K562 (cell line): ENCODE measurements around the gene SMCP. TPM values are rescaled to one million over a fixed set of nuclear protein-coding genes. Genes with fewer than 3 reads are reported as not detected.
A peak's percentile ranks its signal among the peaks of the same experiment; 100 is the strongest.

Source experiments
- ATAC-seq: fragments of 200-7000 bp; cut with Tn5 transposase; 3 replicates; pipeline ENCODE4 v1.9.1; 2020; ENCODE audit warnings: moderate library complexity
- BruUV-seq: library from RNA; stranded (reverse); fragments of 400-500 nt; replicated peaks from 2 replicates; lab custom pipeline; 2021; lab: Mats Ljungman, UMichigan
- CTCF ChIA-PET: fragments of 300-600 bp; formaldehyde crosslinking; extraction: SDS; loops from one replicate; lab custom pipeline; 2021; ENCODE audit warnings: low intra/inter-chr PET ratio; lab: Yijun Ruan, JAX
- POLR2A ChIA-PET: fragments of 300-600, 350-650 bp; sonication (Branson Sonifier 250); formaldehyde crosslinking; extraction: SDS; loops from one replicate; lab custom pipeline; 2021; ENCODE audit warnings: antibody characterized with exemption, inconsistent platforms; lab: Yijun Ruan, JAX
- DNase-seq, 4 experiments: peaks; one replicate each; pipeline versions ENCODE4 v3.0.0 to v3.0.0-alpha.2; 2011 to 2018; ENCODE audit warnings: low spot score in 3 of 4, mixed read lengths in 3 of 4; ENCODE audit errors: extremely low read depth in 1 of 4
- FAIRE-seq: peaks from 2 replicates; lab custom pipeline; 2011; peaks lifted over from hg19 to GRCh38; lab: Jason Lieb, UNC
- H2AFZ ChIP-seq: 2 replicates; pipeline ENCODE4 v1.6.0; 2011; ENCODE audit warnings: low read depth, low read length, control low read depth, inconsistent platforms
- H3K27ac ChIP-seq: fragments of 200-600 bp; 3 replicates; pipeline ENCODE4 v1.8.0; 2011; ENCODE audit warnings: low read depth, mild to moderate bottlenecking, control low read depth, inconsistent platforms, low read length, moderate library complexity, mixed read lengths; ENCODE audit errors: extremely low read depth
- H3K27me3 ChIP-seq, 2 experiments: fragments of 300-600 bp in 1 of 2; 2 replicates in 1 of 2; 3 replicates in 1 of 2; pipeline versions ENCODE4 v1.6.0 to v1.8.0; 2011; ENCODE audit warnings: inconsistent platforms in 2 of 2, low read length in 2 of 2, mild to moderate bottlenecking in 1 of 2, mixed read lengths in 1 of 2, moderate library complexity in 1 of 2; ENCODE audit not compliant: control insufficient read depth in 2 of 2, insufficient read depth in 2 of 2
- H3K36me3 ChIP-seq: fragments of 300-600 bp; 3 replicates; pipeline ENCODE4 v1.8.0; 2011; ENCODE audit warnings: mild to moderate bottlenecking, low read length, inconsistent platforms; ENCODE audit not compliant: control insufficient read depth, insufficient read depth
- H3K4me1 ChIP-seq, 2 experiments: fragments of 200-600 bp in 1 of 2; replicated peaks in 1 of 2; 2 replicates in 1 of 2; 3 replicates in 1 of 2; pipeline versions ENCODE4 v1.5.1 to v1.8.0; 2011; ENCODE audit warnings: inconsistent platforms in 2 of 2, low read length in 2 of 2, mild to moderate bottlenecking in 1 of 2, mixed read lengths in 1 of 2, moderate library complexity in 1 of 2; ENCODE audit not compliant: control insufficient read depth in 2 of 2, insufficient read depth in 2 of 2
- H3K4me2 ChIP-seq: 2 replicates; pipeline ENCODE4 v1.6.1; 2011; ENCODE audit warnings: low read length, control low read depth, inconsistent platforms, mixed read lengths; ENCODE audit not compliant: insufficient read depth
- H3K4me3 ChIP-seq: fragments of 200-600 bp; sonication (generic), shearing (Covaris generic); 2 replicates; pipeline ENCODE4 v1.5.1; 2016; ENCODE audit warnings: control low read depth, inconsistent platforms
- H3K79me2 ChIP-seq: fragments of 200-600 bp; 3 replicates; pipeline ENCODE4 v1.8.0; 2011; ENCODE audit warnings: low read length, inconsistent platforms; ENCODE audit not compliant: control insufficient read depth, insufficient read depth
- H3K9ac ChIP-seq, 2 experiments: 2 replicates each; pipeline versions ENCODE4 v1.6.0 to v1.6.1; 2011; ENCODE audit warnings: low read depth in 2 of 2, low read length in 2 of 2, control low read depth in 1 of 2, inconsistent platforms in 1 of 2, mild to moderate bottlenecking in 1 of 2, mixed read lengths in 1 of 2; ENCODE audit not compliant: insufficient read depth in 1 of 2
- H3K9me1 ChIP-seq: one replicate; pipeline ENCODE4 v1.6.0; 2011; ENCODE audit warnings: inconsistent platforms, mild to moderate bottlenecking, low read length, moderate library complexity; ENCODE audit not compliant: control insufficient read depth, insufficient read depth
- H3K9me3 ChIP-seq: replicated peaks from 2 replicates; pipeline ENCODE4 v1.5.1; 2011; ENCODE audit warnings: low read depth, low read length, inconsistent platforms; ENCODE audit not compliant: control insufficient read depth, insufficient read depth
- H4K20me1 ChIP-seq: replicated peaks from 2 replicates; pipeline ENCODE4 v1.6.1; 2011; ENCODE audit warnings: low read length, inconsistent platforms, mixed read lengths; ENCODE audit not compliant: control insufficient read depth, insufficient read depth
- ATF3 ChIP-seq, 2 experiments: fragments of 450-650 bp in 1 of 2; sonication (generic) in 1 of 2; formaldehyde crosslinking in 1 of 2; IDR thresholded peaks in 1 of 2; conservative IDR thresholded peaks in 1 of 2; 2 replicates each; pipeline versions ENCODE4 v1.6.1 to v1.8.1; 2016 to 2023; ENCODE audit warnings: mild to moderate bottlenecking in 2 of 2, moderate library complexity in 2 of 2, inconsistent platforms in 1 of 2, missing genetic modification reagents in 1 of 2
- BCOR ChIP-seq: fragments of 450-650 bp; IDR thresholded peaks from 2 replicates; pipeline ENCODE4 v1.6.1; 2016
- C11orf30 ChIP-seq: fragments of 450-650 bp; IDR thresholded peaks from 2 replicates; pipeline ENCODE4 v1.6.1; 2016; ENCODE audit warnings: low read depth, mild to moderate bottlenecking
- FOXJ2 ChIP-seq: fragments of 200-800 bp; sonication (Bioruptor generic); IDR thresholded peaks from 2 replicates; pipeline ENCODE4 v1.6.1; 2016; ENCODE audit warnings: missing genetic modification characterization, missing compliant biosample characterization
- SNIP1 ChIP-seq: fragments of 450-650 bp; IDR thresholded peaks from 2 replicates; pipeline ENCODE4 v1.7.1; 2017; ENCODE audit warnings: low read depth, mild to moderate bottlenecking
- TEAD4 ChIP-seq, 2 experiments: sonication (generic) in 1 of 2; formaldehyde crosslinking in 1 of 2; IDR thresholded peaks; 2 replicates each; pipeline versions ENCODE4 v1.6.1 to v1.8.0; 2012 to 2022; ENCODE audit warnings: borderline replicate concordance in 1 of 2, inconsistent platforms in 1 of 2, low read length in 1 of 2, mild to moderate bottlenecking in 1 of 2, missing genetic modification reagents in 1 of 2
- ZSCAN32 ChIP-seq: fragments of 450-650 bp; formaldehyde crosslinking; IDR thresholded peaks from 2 replicates; pipeline ENCODE4 v1.4.0; 2020; ENCODE audit warnings: mild to moderate bottlenecking, moderate library complexity
- ZZZ3 ChIP-seq: fragments of 450-650 bp; IDR thresholded peaks from 2 replicates; pipeline ENCODE4 v1.6.1; 2016; ENCODE audit warnings: antibody characterized with exemption, mild to moderate bottlenecking, moderate library complexity
- WGBS: fragments of 100-300 bp; shearing (Covaris generic); methylation state at CpG from one replicate; pipeline ENCODE4 v1.1.6; 2016; ENCODE audit warnings: low coverage, mixed read lengths; ENCODE audit not compliant: insufficient coverage; ENCODE audit errors: missing lambda C conversion rate; 5-methylcytosine and 5-hydroxymethylcytosine counted together
- in situ Hi-C: fragments of 300-500 bp; cut with MboI; formaldehyde crosslinking; loops from 4 replicates; pipeline ENCODE4 v1.15.0; 2018; ENCODE audit warnings: inconsistent platforms, mixed read lengths
- intact Hi-C: fragments of 100-400 bp; cut with micrococcal nuclease; formaldehyde crosslinking; loops from 2 replicates; pipeline ENCODE4 v1.14.2; 2022
- polyA plus RNA-seq, 8 experiments: library from polyadenylated mRNA; depleted of rRNA in 4 of 8; stranded (reverse) in 5 of 8; unstranded in 3 of 8; fragments of >200 nt; fragmentation: Nextera tagmentation in 2 of 8; fragmentation: Illumina TruSeq in 1 of 8; extraction: Ambion mirVana in 2 of 8; extraction: Trizol in 1 of 8; gene quantifications; 2 replicates each; pipeline versions ENCODE4 v1.2.1 to v1.2.3, GENCODE V29; 2011 to 2014; ENCODE audit warnings: inconsistent platforms in 1 of 8, missing spikeins in 1 of 8
- total RNA-seq, 7 experiments: library from RNA; depleted of rRNA in 6 of 7; stranded (reverse); fragments of >200 nt in 6 of 7; fragmentation: Illumina TruSeq in 2 of 7; extraction: Trizol in 2 of 7; gene quantifications; 2 replicates each; pipeline versions ENCODE4 v1.2.1 to v1.2.3, GENCODE V29; 2011 to 2021; ENCODE audit warnings: low replicate concordance in 1 of 7
- TF ChIP-seq, protein P1 (sequence below): sonication (generic); formaldehyde crosslinking; IDR thresholded peaks from 2 replicates; pipeline ENCODE4 v1.8.0; 2022; ENCODE audit warnings: mild to moderate bottlenecking, missing genetic modification reagents
- TF ChIP-seq, protein P2 (sequence below): IDR thresholded peaks from 3 replicates; pipeline ENCODE4 v1.6.1; 2011; ENCODE audit warnings: borderline replicate concordance, mild to moderate bottlenecking; ENCODE audit not compliant: insufficient read length, insufficient read depth

SMCP gene
- total and polyA plus RNA-seq, 9 of the 15 experiments (the other 6 are each of a cell fraction or from before 2014, with no cell fraction given), result not detected

- ChIA-PET CTCF (no interaction called here), POLR2A (interaction anchor here (0.8 kb wide), 1 partner anchor 702 kb away, joined by 3 read pairs; no protein-coding TSS in a partner anchor)
- TF ChIP-seq ATF3 (IDR thresholded peaks at IDR 0.05), result peak; percentile 11; the same call in 1 of the 2 replicates
- TF ChIP-seq ATF3 (CRISPR knock-in tag; conservative IDR thresholded peaks at IDR 0.05), result no peak
- no peak for TF ChIP-seq TEAD4 (IDR thresholded peaks at IDR 0.05; ENCODE audit: low read length)
- no peak for TF ChIP-seq TEAD4 (CRISPR knock-in tag; IDR thresholded peaks at IDR 0.05; ENCODE audit: borderline replicate concordance)
- H3K79me2 ChIP-seq, result no peaks in the 10 kb centered on the region
- FAIRE-seq, result no peak
- H3K9me1 ChIP-seq, result no peaks in the 10 kb centered on the region
- no peak overlapping the region for H3K9ac ChIP-seq
- H3K36me3 ChIP-seq, result no peaks in the 10 kb centered on the region
- DNase-seq, result no peak
- no peak overlapping the region for H2AFZ ChIP-seq
- WGBS, result 0% methylated on average over 4 of the region's 4 CpGs
- no peak overlapping the region for H3K4me3 ChIP-seq
- no peaks in the 10 kb centered on the region for H3K4me1 ChIP-seq
- H3K9me3 ChIP-seq, result no peaks in the 10 kb centered on the region
- no peak for ATAC-seq
- H4K20me1 ChIP-seq, result no peaks in the 10 kb centered on the region
- no peak overlapping the region for H3K4me2 ChIP-seq
- in situ Hi-C loops (no loop called here), intact Hi-C loops (no loop called here)
- BruUV-seq, result no TSS peak
- H3K27ac ChIP-seq, result no peak overlapping the region
- H3K27me3 ChIP-seq, result no peaks in the 10 kb centered on the region
Measured at GRCh38 chr1:152932170-152932811, 54.2 kb downstream of the SMCP start.

GRCh38 chr1:152933196-152933595, 55.1 kb downstream of the SMCP start:
- Histone ChIP-seq H3K27ac (no peak overlapping the region), H3K9me1 (no peaks in the 10 kb centered on the region), H3K36me3 (no peaks in the 10 kb centered on the region), H3K27me3 (no peaks in the 10 kb centered on the region), H3K4me2 (no peak overlapping the region), H3K4me1 (no peaks in the 10 kb centered on the region), H3K4me3 (no peak overlapping the region), H3K79me2 (no peaks in the 10 kb centered on the region), H4K20me1 (no peaks in the 10 kb centered on the region), H3K9me3 (no peaks in the 10 kb centered on the region), H3K9ac (no peak overlapping the region), H2AFZ (no peak overlapping the region)
- POLR2A ChIA-PET, result no interaction called here
- CTCF ChIA-PET, result no interaction called here
- no peak for DNase-seq
- ATAC-seq, result no peak
- BruUV-seq, result no TSS peak
- no peak for FAIRE-seq
- TF ChIP-seq, protein P1, sequence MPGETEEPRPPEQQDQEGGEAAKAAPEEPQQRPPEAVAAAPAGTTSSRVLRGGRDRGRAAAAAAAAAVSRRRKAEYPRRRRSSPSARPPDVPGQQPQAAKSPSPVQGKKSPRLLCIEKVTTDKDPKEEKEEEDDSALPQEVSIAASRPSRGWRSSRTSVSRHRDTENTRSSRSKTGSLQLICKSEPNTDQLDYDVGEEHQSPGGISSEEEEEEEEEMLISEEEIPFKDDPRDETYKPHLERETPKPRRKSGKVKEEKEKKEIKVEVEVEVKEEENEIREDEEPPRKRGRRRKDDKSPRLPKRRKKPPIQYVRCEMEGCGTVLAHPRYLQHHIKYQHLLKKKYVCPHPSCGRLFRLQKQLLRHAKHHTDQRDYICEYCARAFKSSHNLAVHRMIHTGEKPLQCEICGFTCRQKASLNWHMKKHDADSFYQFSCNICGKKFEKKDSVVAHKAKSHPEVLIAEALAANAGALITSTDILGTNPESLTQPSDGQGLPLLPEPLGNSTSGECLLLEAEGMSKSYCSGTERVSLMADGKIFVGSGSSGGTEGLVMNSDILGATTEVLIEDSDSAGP (CRISPR knock-in tag), result no peak
- TF ChIP-seq ZSCAN32 (no peak), C11orf30 (no peak), BCOR (no peak), FOXJ2 (tag) (no peak), ZZZ3 (no peak), SNIP1 (no peak)
- TF ChIP-seq, protein P2, sequence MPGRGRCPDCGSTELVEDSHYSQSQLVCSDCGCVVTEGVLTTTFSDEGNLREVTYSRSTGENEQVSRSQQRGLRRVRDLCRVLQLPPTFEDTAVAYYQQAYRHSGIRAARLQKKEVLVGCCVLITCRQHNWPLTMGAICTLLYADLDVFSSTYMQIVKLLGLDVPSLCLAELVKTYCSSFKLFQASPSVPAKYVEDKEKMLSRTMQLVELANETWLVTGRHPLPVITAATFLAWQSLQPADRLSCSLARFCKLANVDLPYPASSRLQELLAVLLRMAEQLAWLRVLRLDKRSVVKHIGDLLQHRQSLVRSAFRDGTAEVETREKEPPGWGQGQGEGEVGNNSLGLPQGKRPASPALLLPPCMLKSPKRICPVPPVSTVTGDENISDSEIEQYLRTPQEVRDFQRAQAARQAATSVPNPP, result no peak
- in situ Hi-C loops, result no loop called here
- intact Hi-C loops, result no loop called here
- WGBS, result 0% methylated on average over 2 of the region's 2 CpGs
